GM19395 (cell line): Measurements from ENCODE around the gene ASB10.

Experiments used
- ATAC-seq: cut with Tn5 transposase; IDR thresholded peaks from one replicate; pipeline ENCODE4 v1.9.1; 2021; ENCODE audit warnings: mild to moderate bottlenecking, moderate library complexity; ENCODE audit not compliant: unreplicated experiment

ASB10 gene

DNA sequence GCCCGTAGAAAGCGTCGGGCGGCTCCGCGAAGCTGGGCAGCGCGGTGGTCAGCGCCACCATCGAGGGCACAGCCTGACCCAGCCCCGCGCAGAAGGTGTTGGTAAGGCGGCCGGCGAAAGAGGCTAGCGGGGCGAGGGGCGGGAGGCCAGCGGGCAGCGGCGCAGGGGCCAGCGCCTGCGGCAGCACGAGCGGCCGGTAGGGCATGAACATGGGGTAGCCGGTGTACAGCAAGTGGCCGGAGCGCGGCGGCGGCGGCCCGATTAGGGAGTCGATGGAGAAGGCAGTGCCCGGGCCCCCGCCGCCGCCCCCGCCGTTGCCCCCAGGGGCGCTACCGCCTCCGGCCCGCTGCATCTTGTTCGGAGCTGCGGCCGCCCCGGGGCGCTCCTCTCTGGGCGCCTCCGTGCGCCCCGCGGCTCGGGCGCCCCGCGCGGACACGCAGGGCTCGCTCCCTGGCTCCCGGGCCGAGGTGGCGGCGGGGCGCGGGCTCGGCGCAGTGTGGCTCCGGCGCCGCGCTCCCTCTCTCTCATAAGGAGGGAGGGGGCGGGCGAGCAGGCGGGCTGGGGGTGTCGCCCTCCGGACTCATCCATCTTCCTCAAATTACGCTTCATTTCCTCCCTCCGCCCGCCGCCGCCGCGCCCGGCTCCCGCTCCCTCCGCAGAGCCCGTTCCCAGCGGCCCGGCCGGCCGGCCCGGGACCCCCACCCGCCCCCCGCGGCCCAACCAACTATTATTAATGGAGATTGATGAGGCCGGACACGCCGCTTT, 19.7 kb downstream of the ASB10 start, which contains the start of gene GBX1:
TSS of gene GBX1 (minus strand) at position 498 of the 765 bp plus-strand sequence. CDS start at position 352, 146 bp downstream.
- no peak for ATAC-seq

DNA sequence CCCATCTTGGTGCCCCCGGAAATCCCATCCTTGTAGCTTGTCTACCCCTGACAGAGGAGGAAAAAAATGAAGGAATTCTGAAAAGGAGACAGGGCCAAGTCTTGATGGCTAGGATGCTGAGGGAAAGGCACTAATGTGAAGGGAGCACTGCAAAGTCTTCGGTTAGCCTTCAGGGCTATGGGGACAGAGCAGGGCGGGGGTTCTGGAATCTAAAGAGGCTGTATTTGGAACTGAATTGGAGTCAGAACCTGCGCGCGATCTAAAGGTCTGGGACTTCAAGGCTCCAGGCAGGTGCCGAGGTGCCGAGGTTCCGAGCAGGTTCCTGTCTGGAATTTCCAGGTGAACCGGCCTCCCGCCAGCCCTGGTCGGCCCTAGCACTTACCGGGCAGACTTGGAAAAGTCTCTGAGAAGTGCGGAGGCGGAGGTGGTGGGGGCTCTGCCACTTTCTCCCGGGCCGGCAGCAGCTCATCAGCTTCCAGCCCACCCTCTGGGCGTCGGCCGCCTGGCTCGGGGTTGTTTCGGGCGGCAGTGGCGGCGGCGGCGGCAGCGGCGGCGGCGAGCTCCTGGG, 20.3 kb downstream of the ASB10 start:
- no peak for ATAC-seq

DNA sequence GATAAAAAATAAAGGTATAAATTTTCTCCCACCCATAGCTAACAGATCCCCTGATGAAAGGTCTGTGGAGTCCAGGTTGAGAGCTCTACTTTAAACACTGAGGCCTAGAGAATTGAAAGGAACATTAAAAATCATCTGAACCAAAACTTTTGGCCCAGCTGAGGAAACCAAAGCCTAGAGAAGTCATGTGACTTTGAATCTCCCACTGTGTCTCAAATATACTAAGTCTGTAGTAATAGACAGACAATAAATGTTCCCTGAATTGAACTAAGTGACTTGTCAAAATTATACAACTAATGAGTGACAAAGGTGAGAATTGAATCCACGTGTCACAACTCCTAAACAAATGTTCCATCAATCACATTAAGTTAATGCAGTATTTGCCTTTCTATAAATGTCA, 25.3 kb downstream of the ASB10 start:
- ATAC-seq = no peak

DNA sequence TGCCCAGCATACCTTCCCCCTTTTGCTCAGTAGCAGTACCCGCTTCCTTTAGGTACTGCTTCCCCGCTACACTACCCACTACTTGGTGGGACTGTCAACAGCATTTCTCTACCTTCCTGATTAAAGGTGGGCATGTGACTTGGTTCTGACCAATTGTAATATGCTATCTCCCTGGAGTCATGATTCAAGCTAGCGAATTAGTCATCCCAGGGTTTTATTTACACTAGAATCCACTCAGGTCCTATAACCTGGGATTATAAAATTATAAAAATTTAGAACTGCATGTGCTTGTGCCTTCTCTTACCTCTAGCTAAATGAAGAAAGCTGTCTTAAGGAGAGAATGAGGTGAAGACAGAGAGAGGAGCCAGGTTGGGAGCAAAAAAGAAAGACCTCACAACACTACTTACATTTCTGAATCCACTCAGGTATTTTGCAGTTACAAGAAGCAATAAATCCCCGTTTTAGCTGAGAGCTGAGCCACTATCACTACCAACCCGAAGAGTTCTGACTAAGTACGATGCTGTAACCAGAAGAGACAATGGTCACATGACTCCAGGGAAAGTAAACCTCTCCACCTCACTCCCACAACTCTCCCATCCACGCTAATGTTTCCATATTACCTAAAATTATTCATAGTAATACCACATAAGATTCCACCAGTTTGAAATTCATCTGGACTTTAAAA, 29.3 kb downstream of the ASB10 start:
- no peak for ATAC-seq

DNA sequence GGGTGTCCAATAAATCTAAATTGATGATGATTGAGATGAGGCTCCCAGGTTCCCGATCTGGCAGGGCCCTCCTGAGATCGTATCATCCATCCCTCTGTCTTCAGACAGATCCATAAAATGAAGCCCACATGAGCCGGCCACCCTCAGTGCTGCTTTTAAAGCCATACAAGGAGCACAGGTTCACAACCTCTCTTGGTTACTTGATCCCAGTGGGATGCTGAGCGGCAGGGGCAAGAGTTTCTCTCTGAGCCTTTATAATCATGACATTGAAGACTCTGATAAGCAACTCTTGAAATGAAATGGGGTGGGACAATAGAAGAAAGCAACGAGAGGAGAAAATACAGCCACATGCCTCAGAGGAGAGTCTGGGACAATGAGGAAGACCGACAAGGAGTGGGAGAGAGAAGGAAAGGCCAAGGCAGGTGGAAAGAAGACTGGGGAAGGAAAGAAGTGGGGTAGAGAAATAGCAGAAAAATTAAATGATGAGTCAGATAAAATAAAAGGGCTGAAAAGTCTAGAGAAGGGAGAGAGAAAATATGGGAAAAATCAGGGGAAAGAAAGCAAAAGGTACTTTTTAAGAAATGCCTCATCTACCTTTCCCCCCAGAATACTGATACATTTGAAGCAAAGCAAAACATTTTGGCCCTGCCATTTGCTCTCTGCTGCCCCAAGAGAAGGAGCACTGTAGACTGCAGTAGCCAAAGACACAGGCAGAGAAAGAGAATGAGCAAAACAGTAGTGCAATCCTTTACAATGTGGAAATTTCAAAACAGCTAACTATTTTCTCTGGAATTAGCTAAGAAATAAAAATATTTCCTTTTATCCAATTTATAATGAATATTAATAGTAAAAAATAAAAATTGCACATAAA, 34.2 kb downstream of the ASB10 start:
- ATAC-seq = no peak

DNA sequence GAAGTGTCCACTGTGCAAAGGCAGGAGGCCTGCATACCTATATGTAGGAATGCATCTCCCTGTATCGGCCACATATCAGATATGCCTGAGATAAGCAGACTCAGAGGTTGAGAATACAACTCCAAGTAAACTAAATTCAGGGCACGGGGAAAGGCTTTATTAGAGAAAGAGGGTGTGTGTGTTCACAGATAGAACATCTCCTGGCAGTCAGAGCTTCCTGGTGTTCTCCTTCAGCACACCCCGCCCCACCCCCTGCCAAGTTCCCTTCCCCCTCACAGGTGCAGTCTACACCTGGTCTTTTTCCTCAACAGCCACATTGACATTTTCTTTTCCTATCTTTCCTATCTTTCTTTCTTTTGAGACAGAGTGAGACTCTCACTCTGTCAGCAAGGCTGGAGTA, 36.7 kb downstream of the ASB10 start:
- no peak for ATAC-seq

DNA sequence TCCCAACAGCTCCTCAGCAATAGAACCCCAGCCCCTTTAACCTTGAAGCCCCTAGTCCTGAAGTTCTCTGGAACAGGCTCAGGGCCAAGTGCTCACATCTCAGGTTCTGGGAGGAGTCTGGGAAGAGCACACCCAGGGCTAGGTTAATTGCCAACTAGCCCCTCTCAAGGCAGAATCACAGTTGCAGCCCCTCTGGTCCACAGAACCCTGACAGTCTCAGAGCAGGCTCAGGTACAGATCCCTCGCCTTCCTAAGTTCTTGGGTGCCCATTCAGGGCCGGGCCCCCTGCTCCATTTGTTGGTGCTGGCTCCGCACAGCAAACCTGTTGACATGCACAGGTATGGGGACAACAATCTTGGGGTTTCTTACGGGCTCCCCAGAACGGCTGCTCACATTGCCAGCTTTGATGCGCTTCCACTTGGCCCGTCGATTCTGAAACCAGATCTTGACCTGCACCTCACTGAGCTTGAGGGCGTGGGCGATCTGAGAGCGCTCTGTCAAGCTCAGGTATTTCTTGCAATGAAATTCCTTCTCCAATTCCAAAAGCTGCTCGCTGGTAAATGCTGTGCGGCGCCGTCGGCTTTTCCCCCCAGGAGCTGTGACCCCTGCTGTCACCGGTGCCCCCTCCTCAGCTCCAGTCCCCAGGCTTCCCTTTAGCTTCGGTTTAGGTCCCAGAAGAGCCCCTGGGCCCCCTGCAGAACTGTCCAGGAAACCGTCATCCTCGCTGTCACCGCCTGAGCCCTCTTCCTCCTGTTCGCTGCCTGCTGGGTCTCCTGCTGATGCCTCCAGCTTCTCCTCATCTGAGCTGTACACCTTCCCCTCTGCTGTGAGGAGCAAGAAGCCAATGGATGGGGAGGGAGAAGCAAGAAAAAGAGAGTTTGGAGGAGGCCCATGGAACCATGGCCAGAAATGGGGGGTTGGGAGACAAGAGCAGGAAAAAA, 38.5 kb downstream of the ASB10 start:
- ATAC-seq = no peak

DNA sequence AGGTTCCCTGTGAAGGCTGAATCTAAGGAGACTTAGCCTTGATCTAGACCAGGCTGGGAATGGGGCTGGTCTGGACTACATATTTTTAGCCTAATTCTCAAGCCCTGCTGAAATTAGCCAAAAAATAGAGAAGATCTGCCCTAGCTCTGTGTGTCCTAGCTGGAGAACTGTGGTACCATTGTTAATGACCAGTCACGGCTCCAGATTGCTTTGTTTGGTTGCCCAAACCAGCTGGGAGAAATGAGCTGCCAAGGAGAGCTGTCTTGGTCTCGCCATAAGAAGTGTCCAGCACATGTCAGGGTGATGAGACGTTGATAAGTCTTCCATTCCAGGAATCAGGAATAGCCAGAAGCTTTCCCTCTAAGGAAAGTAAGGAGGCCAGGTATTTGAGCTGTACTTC, 40.3 kb downstream of the ASB10 start:
- ATAC-seq = no peak

DNA sequence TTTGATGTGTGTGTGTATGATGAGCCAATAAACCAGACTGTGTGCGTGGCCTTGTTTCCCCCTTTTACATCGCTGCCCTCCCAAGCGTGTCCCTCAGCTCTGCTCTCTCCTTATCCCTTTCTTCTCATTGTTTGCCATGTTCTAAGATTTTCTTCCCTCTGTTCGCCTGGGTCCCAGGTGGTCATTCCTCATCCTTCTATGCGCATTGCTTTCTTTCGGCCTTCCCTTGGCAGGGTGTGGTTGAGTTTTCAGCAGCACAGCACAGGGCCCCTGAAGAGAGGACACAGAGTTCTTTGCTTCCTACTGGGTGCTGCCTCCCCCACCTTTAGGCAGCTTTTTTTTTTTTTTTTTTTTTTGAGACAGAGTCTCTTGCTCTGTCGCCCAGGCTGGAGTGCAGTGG, 42.7 kb downstream of the ASB10 start:
- no peak for ATAC-seq

DNA sequence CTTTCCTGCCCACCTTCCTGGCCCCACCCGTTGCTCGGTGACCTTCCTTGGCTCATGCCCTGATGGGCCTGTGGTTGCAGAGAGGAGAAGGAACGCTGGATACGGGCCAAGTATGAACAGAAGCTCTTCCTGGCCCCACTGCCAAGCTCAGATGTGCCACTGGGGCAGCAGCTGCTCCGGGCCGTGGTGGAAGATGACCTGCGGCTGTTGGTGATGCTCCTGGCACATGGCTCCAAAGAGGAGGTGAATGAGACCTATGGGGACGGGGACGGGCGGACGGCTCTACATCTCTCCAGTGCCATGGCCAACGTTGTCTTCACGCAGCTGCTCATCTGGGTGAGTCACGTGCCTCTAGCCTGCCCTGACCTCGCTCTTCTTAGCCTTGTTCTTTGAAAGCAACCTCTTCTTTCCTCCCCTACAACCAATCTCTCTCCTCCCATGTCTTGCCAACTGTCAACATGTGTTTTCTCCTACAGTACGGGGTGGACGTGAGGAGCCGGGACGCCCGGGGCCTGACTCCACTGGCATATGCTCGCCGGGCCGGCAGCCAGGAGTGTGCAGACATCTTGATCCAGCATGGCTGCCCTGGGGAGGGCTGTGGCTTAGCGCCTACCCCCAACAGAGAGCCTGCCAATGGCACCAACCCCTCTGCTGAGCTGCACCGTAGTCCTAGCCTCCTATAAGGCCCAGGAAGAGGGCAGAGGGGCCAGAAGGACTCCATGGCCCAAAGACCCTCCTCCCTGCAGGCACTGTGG, 43.6 kb downstream of the ASB10 start:
- ATAC-seq = no peak

DNA sequence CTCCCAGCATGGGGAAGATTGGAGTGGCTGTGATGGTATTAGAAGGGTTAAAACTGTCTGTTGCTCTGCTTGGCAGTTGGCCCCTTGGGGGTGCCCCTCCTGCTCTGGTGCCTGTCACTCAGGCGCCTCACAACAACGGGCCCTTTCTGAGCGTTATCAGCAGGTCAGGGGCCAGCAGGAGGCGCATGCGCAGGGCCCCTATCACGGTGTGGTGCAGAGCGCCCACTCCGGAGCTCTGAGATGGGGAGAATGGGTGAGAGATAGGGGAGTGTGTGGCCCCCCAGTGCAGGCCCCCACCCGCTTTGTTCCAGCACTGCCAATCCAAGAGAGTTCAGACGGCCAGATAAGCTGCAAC, 44.4 kb downstream of the ASB10 start:
- ATAC-seq = no peak

DNA sequence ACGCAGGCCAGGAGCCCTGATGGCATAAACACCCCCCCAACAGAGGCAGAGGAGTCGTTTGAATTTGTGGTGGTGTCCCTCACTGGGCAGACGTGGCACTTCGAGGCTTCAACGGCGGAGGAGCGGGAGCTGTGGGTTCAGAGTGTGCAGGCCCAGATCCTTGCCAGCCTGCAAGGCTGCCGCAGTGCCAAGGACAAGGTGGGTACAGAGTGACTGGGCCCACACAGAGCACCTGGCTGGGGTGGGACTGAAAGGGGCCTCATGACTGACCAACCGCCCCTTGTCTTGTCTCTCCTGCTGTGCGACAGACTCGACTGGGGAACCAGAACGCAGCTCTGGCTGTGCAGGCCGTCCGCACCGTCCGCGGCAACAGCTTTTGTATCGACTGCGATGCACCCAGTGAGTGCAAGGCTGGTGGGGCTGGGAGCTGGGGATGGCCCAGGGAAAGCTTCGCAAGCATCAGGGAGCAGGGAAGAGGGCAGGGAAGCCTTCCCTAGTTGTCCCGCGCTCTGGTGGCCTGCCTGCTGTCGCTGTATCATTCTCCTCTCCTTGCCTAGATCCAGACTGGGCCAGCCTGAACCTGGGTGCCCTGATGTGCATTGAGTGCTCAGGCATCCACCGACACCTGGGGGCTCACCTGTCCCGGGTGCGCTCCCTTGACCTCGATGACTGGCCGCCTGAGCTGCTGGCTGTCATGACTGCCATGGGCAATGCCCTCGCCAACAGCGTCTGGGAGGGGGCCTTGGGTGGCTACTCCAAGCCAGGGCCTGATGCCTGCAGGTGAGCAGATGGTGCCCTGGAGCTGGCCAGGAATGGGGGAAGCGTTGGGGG, 45.0 kb downstream of the ASB10 start:
- ATAC-seq = no peak

DNA sequence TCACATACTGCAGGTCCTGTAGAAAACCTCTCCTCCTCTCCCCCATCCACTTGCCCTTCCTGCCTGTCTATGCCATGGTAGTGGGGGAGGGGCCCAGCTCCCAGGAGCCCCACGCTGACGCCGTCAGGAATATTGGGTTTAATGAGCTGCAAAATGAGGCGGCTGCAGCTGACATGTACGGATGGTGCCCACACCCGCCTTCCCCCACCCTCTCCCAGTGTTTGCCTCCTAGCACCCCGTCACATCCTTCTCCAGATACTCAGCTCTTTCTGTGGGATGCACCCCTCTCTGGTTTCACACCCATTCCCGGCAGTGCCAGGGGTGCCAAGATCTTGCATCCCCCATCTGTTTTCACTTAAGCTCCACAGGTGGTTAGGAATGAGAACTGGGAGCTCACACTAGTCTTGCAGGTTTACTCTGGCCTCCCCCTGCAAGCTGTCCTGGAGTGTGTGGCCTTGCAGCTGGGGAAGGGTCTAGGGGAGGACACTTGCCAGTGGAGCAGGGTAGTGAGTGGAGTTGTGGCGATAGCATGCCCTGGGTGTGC, 45.7 kb downstream of the ASB10 start:
- no peak for ATAC-seq

DNA sequence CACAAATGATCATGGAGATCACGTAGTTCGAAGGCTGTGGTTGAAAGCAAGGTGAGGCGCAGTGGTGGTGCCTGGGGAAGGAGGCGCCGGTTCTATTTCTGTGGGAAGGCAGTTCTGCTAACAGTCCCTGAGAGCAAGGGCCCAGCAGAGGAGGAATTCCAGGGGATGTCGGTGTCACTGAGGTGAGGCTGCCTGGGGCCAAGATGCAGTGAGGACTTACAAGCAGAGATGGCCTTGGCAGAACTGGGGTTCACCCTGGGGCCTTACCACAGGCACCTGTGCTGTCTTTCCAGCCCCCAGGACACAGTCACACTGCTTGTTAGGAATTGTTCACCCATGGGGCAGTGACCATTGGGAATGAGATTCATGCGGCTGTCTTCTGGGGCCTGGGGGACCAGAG, 46.2 kb downstream of the ASB10 start:
- no peak for ATAC-seq

DNA sequence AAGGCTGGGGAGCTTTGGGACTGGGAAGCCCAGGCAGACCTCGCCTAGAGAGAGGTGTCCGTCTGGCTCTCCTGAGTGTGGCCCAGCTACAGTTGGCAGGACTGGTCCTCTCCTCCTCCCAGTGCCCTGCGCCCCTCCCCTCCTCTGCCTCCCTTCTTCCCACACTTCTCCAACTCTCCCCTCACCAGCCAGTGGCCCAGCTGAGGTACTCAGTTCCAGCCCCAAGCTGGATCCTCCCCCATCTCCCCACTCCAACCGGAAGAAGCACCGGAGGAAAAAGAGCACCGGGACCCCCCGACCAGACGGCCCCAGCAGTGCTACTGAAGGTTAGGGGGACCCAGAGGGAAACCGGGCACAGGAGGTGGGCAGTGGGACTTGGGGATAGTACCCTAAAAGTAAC, 47.3 kb downstream of the ASB10 start:
- ATAC-seq = no peak

DNA sequence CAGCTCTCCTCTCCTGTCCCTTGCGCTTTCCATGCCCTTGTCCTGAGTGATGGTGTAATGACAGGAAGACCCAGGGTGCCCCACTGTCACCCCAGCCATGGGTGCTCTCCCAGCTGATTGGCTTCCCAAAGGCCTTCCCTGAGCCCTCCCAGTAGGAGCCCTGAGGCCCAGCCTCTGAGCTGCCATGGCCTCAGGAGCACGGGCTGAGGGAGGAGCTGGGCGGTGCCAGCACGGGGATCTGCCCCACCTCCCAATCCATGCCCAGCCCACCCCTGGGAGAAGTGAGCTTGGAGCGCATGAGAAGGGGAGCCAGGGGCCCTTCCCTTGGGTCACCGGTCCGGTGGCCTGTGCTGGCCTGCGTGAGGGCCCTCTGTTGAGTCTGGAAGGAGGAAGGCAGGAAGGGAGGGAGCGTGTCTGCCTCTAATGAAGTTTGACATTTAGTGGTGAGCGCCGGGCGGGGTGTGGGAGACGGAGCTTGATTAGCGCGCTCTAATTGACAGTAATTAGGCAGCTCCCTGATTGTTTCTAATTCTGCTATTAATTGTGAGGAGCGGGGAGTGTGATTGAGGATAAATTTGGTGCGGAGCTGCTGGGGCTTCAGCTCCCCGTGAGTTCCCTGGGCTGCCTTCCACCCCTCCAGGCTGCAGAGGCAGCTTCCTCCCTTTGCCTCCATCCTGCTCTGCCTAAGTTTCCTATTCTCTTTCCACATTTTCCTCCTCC, 47.8 kb downstream of the ASB10 start:
- no peak for ATAC-seq

DNA sequence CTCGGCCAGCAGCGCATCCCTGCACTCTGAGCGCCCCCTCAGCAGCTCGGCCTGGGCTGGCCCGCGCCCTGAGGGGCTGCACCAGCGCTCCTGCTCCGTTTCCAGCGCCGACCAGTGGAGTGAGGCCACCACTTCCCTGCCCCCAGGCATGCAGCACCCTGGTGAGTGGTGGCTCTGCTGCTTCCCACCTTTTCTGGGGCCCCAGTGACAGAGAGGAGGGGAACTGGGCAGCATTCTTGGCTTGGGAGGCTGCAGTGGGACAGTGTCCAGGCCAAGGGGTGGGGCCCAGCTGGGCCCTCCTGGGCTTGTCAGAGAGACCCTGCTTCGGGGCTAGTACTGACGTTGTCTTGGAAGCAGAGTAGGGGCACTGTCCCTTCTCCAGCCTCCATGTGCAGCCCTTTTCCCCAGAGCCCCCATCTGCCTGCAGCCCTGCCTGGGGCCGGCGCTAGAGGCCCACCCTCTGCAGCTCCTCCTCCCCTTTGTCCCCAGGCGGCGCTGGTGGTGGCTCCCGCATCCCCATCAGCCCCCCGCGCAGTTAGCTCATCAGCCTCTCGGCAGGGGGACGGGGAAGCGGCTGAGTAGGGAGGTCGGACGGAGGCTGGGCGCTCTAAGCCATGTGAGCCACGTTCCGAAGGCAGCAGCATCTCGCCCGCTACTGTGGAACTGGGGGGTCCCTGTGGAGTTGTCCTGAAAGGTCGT, 48.7 kb downstream of the ASB10 start:
- no peak for ATAC-seq
